SU-DHL-6 (cell line): ENCODE results near the gene SPATA6.

Experiments used
- H2AFZ ChIP-seq: fragments of 200-600 bp; sonication (generic); 2 replicates; pipeline ENCODE4 v1.6.1; 2014; ENCODE audit warnings: low read depth, mild to moderate bottlenecking, moderate library complexity, mixed read lengths, antibody characterized with exemption, low read length; ENCODE audit not compliant: severe bottlenecking
- H3F3A ChIP-seq: fragments of 200-600 bp; shearing (Covaris generic); 2 replicates; pipeline ENCODE4 v1.6.0; 2016; ENCODE audit warnings: antibody characterized with exemption, mild to moderate bottlenecking; ENCODE audit not compliant: insufficient read depth
- H3K27ac ChIP-seq: fragments of 200-600 bp; sonication (generic); 2 replicates; pipeline ENCODE4 v1.5.1; 2016; ENCODE audit warnings: low read depth, mild to moderate bottlenecking, low read length, moderate library complexity, mixed read lengths
- H3K27me3 ChIP-seq: fragments of 200-600 bp; sonication (generic), shearing (Covaris generic); 2 replicates; pipeline ENCODE4 v1.6.0; 2014; ENCODE audit warnings: mild to moderate bottlenecking, low read length
- H3K36me3 ChIP-seq: fragments of 200-600 bp; sonication (generic); 2 replicates; pipeline ENCODE4 v1.6.1; 2014; ENCODE audit warnings: mild to moderate bottlenecking, low read length, mixed read lengths
- H3K4me2 ChIP-seq: fragments of 300-600, 200-600 bp; shearing (Covaris generic), sonication (generic); 2 replicates; pipeline ENCODE4 v1.6.0; 2014; ENCODE audit warnings: low read length, low read depth, mild to moderate bottlenecking; ENCODE audit not compliant: poor library complexity, severe bottlenecking
- H3K4me3 ChIP-seq: fragments of 200-600 bp; sonication (generic); 2 replicates; pipeline ENCODE4 v1.5.1; 2014; ENCODE audit warnings: antibody characterized with exemption, low read length, mild to moderate bottlenecking, mixed read lengths; ENCODE audit not compliant: insufficient read depth, poor library complexity, severe bottlenecking
- H3K79me2 ChIP-seq: fragments of 200-600 bp; sonication (generic); 2 replicates; pipeline ENCODE4 v1.6.1; 2014; ENCODE audit warnings: mild to moderate bottlenecking, low read length, moderate library complexity; ENCODE audit not compliant: insufficient read depth
- H3K9ac ChIP-seq: fragments of 200-600 bp; sonication (generic); 2 replicates; pipeline ENCODE4 v1.7.0; 2014; ENCODE audit warnings: mild to moderate bottlenecking, low read length
- H3K9me2 ChIP-seq: fragments of 200-600 bp; sonication (generic); replicated peaks from 2 replicates; pipeline ENCODE4 v1.6.1; 2014; ENCODE audit warnings: low read length; ENCODE audit not compliant: insufficient read depth
- H3K9me3 ChIP-seq: fragments of 200-600 bp; sonication (generic); 2 replicates; pipeline ENCODE4 v1.6.1; 2014; ENCODE audit warnings: low read length, mixed read lengths; ENCODE audit not compliant: insufficient read depth
- H4K20me1 ChIP-seq: fragments of 200-600 bp; sonication (generic); 2 replicates; pipeline ENCODE4 v1.6.1; 2014; ENCODE audit warnings: low read depth, mild to moderate bottlenecking, antibody characterized with exemption, low read length, moderate library complexity, mixed read lengths
- EZH2phosphoT487 ChIP-seq: fragments of 200-600 bp; sonication (generic), shearing (Covaris generic); conservative IDR thresholded peaks from 2 replicates; pipeline ENCODE4 v1.6.1; 2018; ENCODE audit warnings: mild to moderate bottlenecking, antibody characterized with exemption, low read length, moderate library complexity, mixed read lengths
- TF ChIP-seq, protein P1 (sequence below): fragments of 200-600 bp; sonication (generic); IDR thresholded peaks from one replicate; pipeline ENCODE4 v1.5.1; 2017; ENCODE audit warnings: antibody characterized with exemption, mild to moderate bottlenecking, low read length, moderate library complexity; ENCODE audit not compliant: insufficient read depth, poor library complexity, severe bottlenecking

Gene SPATA6

DNA sequence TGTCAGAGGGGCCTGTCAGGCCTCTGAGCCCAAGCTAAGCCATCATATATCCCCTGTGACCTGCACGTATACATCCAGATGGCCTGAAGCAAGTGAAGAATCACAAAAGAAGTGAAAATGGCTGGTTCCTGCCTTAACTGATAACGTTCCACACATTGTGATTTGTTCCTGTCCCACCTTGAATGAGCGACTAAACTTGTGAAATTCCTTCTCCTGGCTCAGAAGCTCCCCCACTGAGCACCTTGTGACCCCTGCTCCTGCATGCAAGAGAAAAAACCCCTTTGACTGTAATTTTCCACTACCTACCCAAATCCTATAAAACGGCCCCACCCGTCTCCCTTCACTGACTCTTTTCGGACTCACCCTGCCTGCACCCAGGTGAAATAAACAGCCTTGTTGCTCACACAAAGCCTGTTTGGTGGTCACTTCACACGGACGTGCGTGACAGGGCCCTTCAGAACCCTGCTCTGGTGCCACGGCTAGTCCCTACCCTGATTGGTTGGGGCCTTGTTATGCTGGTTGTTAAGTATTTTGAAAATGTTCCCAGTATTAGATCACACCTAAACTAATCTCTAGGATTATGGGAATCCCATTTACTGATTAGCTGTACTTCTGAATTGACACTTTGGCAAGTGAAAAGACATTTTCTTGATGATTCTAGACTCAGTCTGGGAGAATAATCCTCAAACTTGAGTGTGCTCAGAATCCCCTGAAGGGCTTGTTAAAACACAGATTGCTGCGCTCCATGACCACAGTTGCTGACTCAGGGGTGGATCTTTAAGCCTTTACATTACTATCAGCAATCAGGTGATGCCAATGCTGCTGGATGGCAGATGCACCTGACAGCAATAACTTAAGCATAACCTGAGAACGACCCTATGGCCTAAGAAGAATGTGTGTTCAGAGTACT lies 28.8 kb upstream of the SPATA6 start:
- Histone ChIP-seq H3K9me3 (no peaks in the 10 kb centered on the region), H3K79me2 (no peaks in the 10 kb centered on the region), H3F3A (no peaks in the 10 kb centered on the region), H3K4me2 (no peak overlapping the region), H3K9me2 (no peaks in the 10 kb centered on the region), H2AFZ (no peak overlapping the region), H3K36me3 (no peaks in the 10 kb centered on the region), H3K27ac (no peak overlapping the region), H3K4me3 (no peak overlapping the region), H3K27me3 (no peaks in the 10 kb centered on the region), H4K20me1 (no peaks in the 10 kb centered on the region), H3K9ac (no peak overlapping the region)
- TF ChIP-seq EZH2phosphoT487, result no peak
- TF ChIP-seq, protein P1, sequence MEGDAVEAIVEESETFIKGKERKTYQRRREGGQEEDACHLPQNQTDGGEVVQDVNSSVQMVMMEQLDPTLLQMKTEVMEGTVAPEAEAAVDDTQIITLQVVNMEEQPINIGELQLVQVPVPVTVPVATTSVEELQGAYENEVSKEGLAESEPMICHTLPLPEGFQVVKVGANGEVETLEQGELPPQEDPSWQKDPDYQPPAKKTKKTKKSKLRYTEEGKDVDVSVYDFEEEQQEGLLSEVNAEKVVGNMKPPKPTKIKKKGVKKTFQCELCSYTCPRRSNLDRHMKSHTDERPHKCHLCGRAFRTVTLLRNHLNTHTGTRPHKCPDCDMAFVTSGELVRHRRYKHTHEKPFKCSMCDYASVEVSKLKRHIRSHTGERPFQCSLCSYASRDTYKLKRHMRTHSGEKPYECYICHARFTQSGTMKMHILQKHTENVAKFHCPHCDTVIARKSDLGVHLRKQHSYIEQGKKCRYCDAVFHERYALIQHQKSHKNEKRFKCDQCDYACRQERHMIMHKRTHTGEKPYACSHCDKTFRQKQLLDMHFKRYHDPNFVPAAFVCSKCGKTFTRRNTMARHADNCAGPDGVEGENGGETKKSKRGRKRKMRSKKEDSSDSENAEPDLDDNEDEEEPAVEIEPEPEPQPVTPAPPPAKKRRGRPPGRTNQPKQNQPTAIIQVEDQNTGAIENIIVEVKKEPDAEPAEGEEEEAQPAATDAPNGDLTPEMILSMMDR, result no peak

GRCh38 chr1:48499211-48499735 lies 27.3 kb upstream of the SPATA6 start:
- no peak overlapping the region for H3K4me3 ChIP-seq
- H3K4me2 ChIP-seq, result no peak overlapping the region
- H3K9me3 ChIP-seq, result no peaks in the 10 kb centered on the region
- H3K27ac ChIP-seq, result no peak overlapping the region
- H4K20me1 ChIP-seq, result no peaks in the 10 kb centered on the region
- H3K27me3 ChIP-seq, result no peaks in the 10 kb centered on the region
- TF ChIP-seq, protein P1, result no peak
- no peak for TF ChIP-seq EZH2phosphoT487
- no peak overlapping the region for H2AFZ ChIP-seq
- no peaks in the 10 kb centered on the region for H3F3A ChIP-seq
- H3K36me3 ChIP-seq, result no peaks in the 10 kb centered on the region
- no peaks in the 10 kb centered on the region for H3K79me2 ChIP-seq
- no peaks in the 10 kb centered on the region for H3K9me2 ChIP-seq
- H3K9ac ChIP-seq, result no peak overlapping the region

- no peaks in the 10 kb centered on the region for H3K36me3 ChIP-seq
- H2AFZ ChIP-seq, result no peak overlapping the region
- no peaks in the 10 kb centered on the region for H4K20me1 ChIP-seq
- H3K79me2 ChIP-seq, result no peaks in the 10 kb centered on the region
- no peaks in the 10 kb centered on the region for H3K9me3 ChIP-seq
- TF ChIP-seq, protein P1, result peak; percentile 82
- no peak for TF ChIP-seq EZH2phosphoT487
- H3K9me2 ChIP-seq, result no peaks in the 10 kb centered on the region
- H3K27me3 ChIP-seq, result no peaks in the 10 kb centered on the region
- H3K4me2 ChIP-seq, result no peak overlapping the region
- H3K4me3 ChIP-seq, result no peak overlapping the region
- no peak overlapping the region for H3K9ac ChIP-seq
- H3F3A ChIP-seq, result no peaks in the 10 kb centered on the region
- H3K27ac ChIP-seq, result no peak overlapping the region
Observed at GRCh38 chr1:48498096-48498791, 26.2 kb upstream of the SPATA6 start.
